Esophagus muscularis mucosa (tissue), 4 donors: ENCODE results near the gene SH2D3A. TPM values are rescaled to one million over a fixed set of nuclear protein-coding genes. Genes with fewer than 3 reads are reported as not detected.

Experiments used
- DNase-seq: peaks from one replicate; pipeline ENCODE4 v3.0.0-alpha.2; 2017; ENCODE audit errors: extremely low spot score
- H3K27ac ChIP-seq, 4 donors: fragments of 200-600 bp; sonication (generic); replicated peaks in 1 of 4; 1 replicate in 3 of 4; 2 replicates in 1 of 4; pipeline ENCODE4 v1.5.1; 2016 to 2019; ENCODE audit warnings: mild to moderate bottlenecking in 1 of 4
- H3K27me3 ChIP-seq, 4 donors: fragments of 200-600 bp; sonication (generic); one replicate each; pipeline versions ENCODE4 v1.5.1 to v1.6.0; 2016 to 2019
- H3K36me3 ChIP-seq, 4 donors: fragments of 200-600 bp; sonication (generic); one replicate each; pipeline ENCODE4 v1.5.1; 2016 to 2019
- H3K4me1 ChIP-seq, 4 donors: fragments of 200-600 bp; sonication (generic); one replicate each; pipeline ENCODE4 v1.5.1; 2016 to 2019
- H3K4me3 ChIP-seq, 4 donors: fragments of 200-600 bp; sonication (generic); 1 replicate in 2 of 4; 2 replicates in 2 of 4; pipeline ENCODE4 v1.5.1; 2016 to 2019; ENCODE audit warnings: mild to moderate bottlenecking in 4 of 4, moderate library complexity in 1 of 4
- H3K9me3 ChIP-seq, 4 donors: fragments of 200-600 bp; sonication (generic); 1 replicate in 3 of 4; 2 replicates in 1 of 4; pipeline ENCODE4 v1.5.1; 2016 to 2019
- CTCF ChIP-seq, 3 experiments: fragments of 200-600 bp in 2 of 3; fragments of 450-650 bp in 1 of 3; sonication (generic) in 2 of 3; IDR thresholded peaks; one replicate each; pipeline ENCODE4 v1.5.1; 2017 to 2019; ENCODE audit warnings: antibody characterized with exemption in 3 of 3, mild to moderate bottlenecking in 2 of 3, moderate library complexity in 1 of 3
- EP300 ChIP-seq: sonication (generic); formaldehyde crosslinking; IDR thresholded peaks from one replicate; pipeline ENCODE4 v1.6.1; 2017; ENCODE audit warnings: antibody characterized with exemption
- POLR2A ChIP-seq: fragments of 450-650 bp; IDR thresholded peaks from one replicate; pipeline ENCODE4 v1.6.1; 2017; ENCODE audit warnings: antibody characterized with exemption, moderate library complexity, mild to moderate bottlenecking, low read depth
- POLR2AphosphoS5 ChIP-seq, 2 donors: sonication (generic); formaldehyde crosslinking; IDR thresholded peaks; one replicate each; pipeline ENCODE4 v1.6.1; 2017; ENCODE audit warnings: antibody characterized with exemption in 2 of 2
- WGBS: methylation state at CpG from one replicate; pipeline ENCODE4 v1.1.5; 2018; 5-methylcytosine and 5-hydroxymethylcytosine counted together
- intact Hi-C: fragments of 100-400 bp; cut with DNase I; formaldehyde crosslinking; loops from one replicate; pipeline ENCODE4 v1.15.1; 2023
- total RNA-seq, 4 donors: library from RNA; depleted of rRNA; stranded (reverse); fragments of >200 nt; gene quantifications; one replicate each; pipeline versions ENCODE4 v1.1.0 to v1.2.1, GENCODE V29; 2016

Gene SH2D3A
- total RNA-seq, 4 donors from 2014 or later, result 0.33 to 0.34 TPM; not detected in 2

- WGBS, result 87% methylated on average over 14 of the region's 16 CpGs
- no peak overlapping the region for H3K27ac ChIP-seq
- H3K36me3 ChIP-seq, result peaks cover 0 to 9% (median 4%) of the 10 kb centered on the region in 4 donors
- peaks cover 0 to 12% (median 4%) of the 10 kb centered on the region in 4 donors for H3K4me1 ChIP-seq
- intact Hi-C loops, result no loop called here
- H3K9me3 ChIP-seq, result no peaks in the 10 kb centered on the region
- H3K4me3 ChIP-seq, result no peak overlapping the region
- no peak for DNase-seq
- peaks cover 0 to 82% (median 5%) of the 10 kb centered on the region in 4 donors for H3K27me3 ChIP-seq
- TF ChIP-seq POLR2A (no peak), POLR2AphosphoS5 (IDR thresholded peaks at IDR 0.05) (no peak), CTCF (IDR thresholded peaks at IDR 0.05) (no peak), EP300 (no peak)
Measured at GRCh38 chr19:6712231-6712630, 55.0 kb downstream of the SH2D3A start.

GRCh38 chr19:6711605-6712004 is 55.6 kb downstream of the SH2D3A start:
- Histone ChIP-seq H3K9me3 (no peaks in the 10 kb centered on the region), H3K36me3 (peaks cover 0 to 12% (median 7%) of the 10 kb centered on the region in 4 donors), H3K4me3 (no peak overlapping the region), H3K4me1 (peaks cover 0 to 12% (median 4%) of the 10 kb centered on the region in 4 donors), H3K27me3 (peaks cover 0 to 82% (median 5%) of the 10 kb centered on the region in 4 donors), H3K27ac (no peak overlapping the region)
- intact Hi-C loops, result no loop called here
- TF ChIP-seq CTCF (IDR thresholded peaks at IDR 0.05) (no peak), POLR2A (no peak), EP300 (no peak), POLR2AphosphoS5 (IDR thresholded peaks at IDR 0.05) (no peak)
- WGBS, result 87% methylated on average over 8 of the region's 10 CpGs
- no peak for DNase-seq

- no peak overlapping the region for H3K4me3 ChIP-seq
- WGBS, result 41% methylated on average over 9 of the region's 9 CpGs
- peaks cover 0 to 12% (median 4%) of the 10 kb centered on the region in 4 donors for H3K4me1 ChIP-seq
- H3K36me3 ChIP-seq, result peaks cover 0 to 10% (median 7%) of the 10 kb centered on the region in 4 donors
- peaks cover 0 to 77% (median 5%) of the 10 kb centered on the region in 4 donors for H3K27me3 ChIP-seq
- intact Hi-C loops, result no loop called here
- no peak for DNase-seq
- H3K9me3 ChIP-seq, result no peaks in the 10 kb centered on the region
- TF ChIP-seq EP300 (no peak), POLR2AphosphoS5 (IDR thresholded peaks at IDR 0.05) (no peak), CTCF (IDR thresholded peaks at IDR 0.05) (no peak), POLR2A (no peak)
- no peak overlapping the region for H3K27ac ChIP-seq
Measured at GRCh38 chr19:6711078-6711361, 56.2 kb downstream of the SH2D3A start.

- Histone ChIP-seq H3K27me3 (peaks cover 0 to 75% (median 5%) of the 10 kb centered on the region in 4 donors), H3K9me3 (no peaks in the 10 kb centered on the region), H3K4me3 (no peak overlapping the region), H3K27ac (no peak overlapping the region), H3K36me3 (peaks cover 0 to 8% (median 7%) of the 10 kb centered on the region in 4 donors), H3K4me1 (peaks cover 0 to 12% (median 4%) of the 10 kb centered on the region in 4 donors)
- no peak for DNase-seq
- TF ChIP-seq POLR2A, result no peak
- TF ChIP-seq EP300, result no peak
- no peak for TF ChIP-seq CTCF (IDR thresholded peaks at IDR 0.05)
- no peak for TF ChIP-seq POLR2AphosphoS5 (IDR thresholded peaks at IDR 0.05)
- WGBS, result 22% methylated on average over 30 of the region's 30 CpGs
- intact Hi-C loops, result no loop called here
Measured at GRCh38 chr19:6710273-6711077, 56.8 kb downstream of the SH2D3A start.
